Nephron progenitor cell (in vitro differentiated cells): ENCODE data around the gene PRICKLE1.

ENCODE experiments used
- DNase-seq: peaks from one replicate; pipeline ENCODE4 v3.0.0; 2021
- H3K27ac Mint-ChIP-seq: 2 replicates; pipeline ENCODE4 v1.8.0; 2021; ENCODE audit warnings: mild to moderate bottlenecking, moderate library complexity, mixed read lengths
- H3K27me3 Mint-ChIP-seq: 2 replicates; pipeline ENCODE4 v1.8.0; 2021; ENCODE audit warnings: mild to moderate bottlenecking, low read depth, mixed read lengths; ENCODE audit not compliant: poor library complexity
- H3K36me3 Mint-ChIP-seq: 2 replicates; pipeline ENCODE4 v1.8.0; 2021; ENCODE audit warnings: low read depth, mixed read lengths
- H3K4me1 Mint-ChIP-seq: 2 replicates; pipeline ENCODE4 v1.8.0; 2021; ENCODE audit warnings: mixed read lengths
- H3K4me3 Mint-ChIP-seq: 2 replicates; pipeline ENCODE4 v1.8.0; 2021; ENCODE audit warnings: mild to moderate bottlenecking, moderate library complexity, mixed read lengths
- H3K9me3 Mint-ChIP-seq: 2 replicates; pipeline ENCODE4 v1.8.0; 2021; ENCODE audit warnings: mild to moderate bottlenecking, moderate library complexity, mixed read lengths
- TF ChIP-seq, protein P1 (sequence below): fragments of 200-600 bp; sonication (generic); IDR thresholded peaks from 2 replicates; pipeline ENCODE4 v1.5.0; 2021; ENCODE audit warnings: antibody characterized with exemption

PRICKLE1 gene

GRCh38 chr12:42568952-42569915 is 20.3 kb downstream of the PRICKLE1 start:
- H3K9me3 Mint-ChIP-seq, result no peaks in the 10 kb centered on the region
- TF ChIP-seq, protein P1, sequence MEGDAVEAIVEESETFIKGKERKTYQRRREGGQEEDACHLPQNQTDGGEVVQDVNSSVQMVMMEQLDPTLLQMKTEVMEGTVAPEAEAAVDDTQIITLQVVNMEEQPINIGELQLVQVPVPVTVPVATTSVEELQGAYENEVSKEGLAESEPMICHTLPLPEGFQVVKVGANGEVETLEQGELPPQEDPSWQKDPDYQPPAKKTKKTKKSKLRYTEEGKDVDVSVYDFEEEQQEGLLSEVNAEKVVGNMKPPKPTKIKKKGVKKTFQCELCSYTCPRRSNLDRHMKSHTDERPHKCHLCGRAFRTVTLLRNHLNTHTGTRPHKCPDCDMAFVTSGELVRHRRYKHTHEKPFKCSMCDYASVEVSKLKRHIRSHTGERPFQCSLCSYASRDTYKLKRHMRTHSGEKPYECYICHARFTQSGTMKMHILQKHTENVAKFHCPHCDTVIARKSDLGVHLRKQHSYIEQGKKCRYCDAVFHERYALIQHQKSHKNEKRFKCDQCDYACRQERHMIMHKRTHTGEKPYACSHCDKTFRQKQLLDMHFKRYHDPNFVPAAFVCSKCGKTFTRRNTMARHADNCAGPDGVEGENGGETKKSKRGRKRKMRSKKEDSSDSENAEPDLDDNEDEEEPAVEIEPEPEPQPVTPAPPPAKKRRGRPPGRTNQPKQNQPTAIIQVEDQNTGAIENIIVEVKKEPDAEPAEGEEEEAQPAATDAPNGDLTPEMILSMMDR, result peak; percentile 47
- DNase-seq, result no peak
- H3K27ac Mint-ChIP-seq, result no peak overlapping the region
- H3K36me3 Mint-ChIP-seq, result peaks cover 8% of the 10 kb centered on the region
- H3K4me1 Mint-ChIP-seq, result peaks cover 23% of the 10 kb centered on the region
- no peaks in the 10 kb centered on the region for H3K27me3 Mint-ChIP-seq
- H3K4me3 Mint-ChIP-seq, result no peak overlapping the region

DNA sequence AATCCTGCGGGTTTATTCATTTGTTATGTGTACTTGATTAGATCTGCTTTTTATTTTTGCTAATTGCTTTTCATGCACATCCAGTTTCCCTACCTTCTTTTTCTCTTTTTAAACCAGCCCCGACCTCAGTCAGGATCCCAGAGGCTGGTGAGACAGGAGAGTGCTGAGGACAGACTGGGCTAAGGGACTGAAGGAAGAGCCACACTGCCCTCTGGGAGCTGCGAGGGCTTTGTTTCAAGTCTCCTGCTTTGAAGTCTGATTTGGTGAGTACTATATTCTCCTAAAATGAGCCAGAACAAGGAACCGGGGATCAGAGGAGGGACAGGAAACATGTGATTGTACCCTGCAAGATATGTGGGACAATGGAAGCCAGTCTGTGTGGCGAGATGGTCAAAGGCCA is 23.9 kb downstream of the PRICKLE1 start:
- Mint-ChIP-seq H3K4me3 (no peak overlapping the region), H3K27ac (peak overlapping the region; percentile 77), H3K4me1 (peaks cover 23% of the 10 kb centered on the region), H3K9me3 (no peaks in the 10 kb centered on the region), H3K36me3 (peaks cover 23% of the 10 kb centered on the region), H3K27me3 (no peaks in the 10 kb centered on the region)
- no peak for DNase-seq
- TF ChIP-seq, protein P1, result no peak

GRCh38 chr12:42564996-42565395 is 24.6 kb downstream of the PRICKLE1 start:
- H3K27me3 Mint-ChIP-seq, result no peaks in the 10 kb centered on the region
- peaks cover 23% of the 10 kb centered on the region for H3K36me3 Mint-ChIP-seq
- peak overlapping the region; percentile 84 for H3K27ac Mint-ChIP-seq
- TF ChIP-seq, protein P1, result no peak
- no peak for DNase-seq
- H3K4me1 Mint-ChIP-seq, result peaks cover 23% of the 10 kb centered on the region
- no peak overlapping the region for H3K4me3 Mint-ChIP-seq
- no peaks in the 10 kb centered on the region for H3K9me3 Mint-ChIP-seq

DNA sequence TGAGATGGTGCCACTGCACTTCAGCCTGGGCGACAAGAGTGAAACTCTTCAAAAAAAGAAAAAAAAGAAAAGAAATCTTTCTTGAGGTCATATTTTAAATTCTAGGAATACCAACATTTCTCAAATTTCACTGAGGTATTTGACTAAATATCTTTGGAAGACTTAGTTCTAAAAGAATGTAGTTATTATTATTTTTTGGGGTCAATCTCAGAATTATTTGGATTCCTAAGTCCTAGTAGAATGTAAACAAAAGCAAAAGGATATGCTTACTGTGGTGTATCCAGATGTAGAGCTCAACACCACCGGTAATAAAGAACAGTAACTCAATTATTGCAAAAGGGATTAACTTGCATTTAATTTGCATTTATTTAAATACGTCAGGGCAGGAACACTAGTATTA is 25.0 kb downstream of the PRICKLE1 start:
- peaks cover 23% of the 10 kb centered on the region for H3K36me3 Mint-ChIP-seq
- H3K9me3 Mint-ChIP-seq, result no peaks in the 10 kb centered on the region
- no peaks in the 10 kb centered on the region for H3K27me3 Mint-ChIP-seq
- H3K27ac Mint-ChIP-seq, result no peak overlapping the region
- no peak for DNase-seq
- no peak overlapping the region for H3K4me3 Mint-ChIP-seq
- H3K4me1 Mint-ChIP-seq, result peaks cover 21% of the 10 kb centered on the region
- TF ChIP-seq, protein P1, result no peak

GRCh38 chr12:42560977-42561376 is 28.6 kb downstream of the PRICKLE1 start:
- peaks cover 23% of the 10 kb centered on the region for H3K36me3 Mint-ChIP-seq
- TF ChIP-seq, protein P1, result no peak
- peaks cover 30% of the 10 kb centered on the region for H3K4me1 Mint-ChIP-seq
- no peak for DNase-seq
- H3K9me3 Mint-ChIP-seq, result no peaks in the 10 kb centered on the region
- H3K27me3 Mint-ChIP-seq, result no peaks in the 10 kb centered on the region
- no peak overlapping the region for H3K4me3 Mint-ChIP-seq
- no peak overlapping the region for H3K27ac Mint-ChIP-seq
